Panc1 (cell line): Measurements from ENCODE around the gene GPR83. TPM values are rescaled to one million over a fixed set of nuclear protein-coding genes. Genes with fewer than 3 reads are reported as not detected.
A peak's percentile ranks its signal among the peaks of the same experiment; 100 is the strongest.

Experiments
- ATAC-seq: fragments of 200-7000 bp; cut with Tn5 transposase; 2 replicates; pipeline ENCODE4 v1.9.1; 2020; ENCODE audit warnings: mild to moderate bottlenecking, moderate library complexity
- BruUV-seq: library from RNA; stranded (reverse); fragments of 400-500 nt; replicated peaks from 2 replicates; lab custom pipeline; 2021; lab: Mats Ljungman, UMichigan
- CTCF ChIA-PET: fragments of 300-600 bp; sonication (Branson Sonifier 250); formaldehyde crosslinking; loops from one replicate; lab custom pipeline; 2022; ENCODE audit warnings: antibody characterized with exemption; lab: Charles Lee
- POLR2A ChIA-PET: fragments of 300-600 bp; sonication (Branson Sonifier 250); formaldehyde crosslinking; loops from one replicate; lab custom pipeline; 2022; ENCODE audit warnings: antibody characterized with exemption; lab: Charles Lee
- DNase-seq: peaks from one replicate; pipeline ENCODE4 v3.0.0-alpha.2; 2010; ENCODE audit warnings: low read depth, low spot score
- H3K27ac ChIP-seq: 2 replicates; pipeline ENCODE4 v1.5.1; 2011; ENCODE audit warnings: mild to moderate bottlenecking, low read length, inconsistent platforms
- H3K27me3 ChIP-seq: fragments of 200-500 bp; sonication (Bioruptor generic); 2 replicates; pipeline ENCODE4 v1.6.0; 2014; ENCODE audit warnings: low read length, inconsistent platforms; ENCODE audit not compliant: control insufficient read depth, insufficient read depth
- H3K36me3 ChIP-seq: fragments of 200-500 bp; sonication (Bioruptor generic); 2 replicates; pipeline ENCODE4 v1.5.1; 2014; ENCODE audit warnings: inconsistent platforms, mild to moderate bottlenecking, low read length, moderate library complexity; ENCODE audit not compliant: control insufficient read depth, insufficient read depth
- H3K4me1 ChIP-seq: 2 replicates; pipeline ENCODE4 v1.5.1; 2011; ENCODE audit warnings: inconsistent platforms, mild to moderate bottlenecking, low read length, moderate library complexity; ENCODE audit not compliant: control insufficient read depth, insufficient read depth
- H3K4me3 ChIP-seq, 2 experiments: 2 replicates each; pipeline ENCODE4 v1.5.1; 2011 to 2012; ENCODE audit warnings: low read depth in 2 of 2, low read length in 2 of 2, mild to moderate bottlenecking in 2 of 2, inconsistent platforms in 1 of 2, moderate library complexity in 1 of 2
- H3K9me3 ChIP-seq: fragments of 200-500 bp; sonication (Bioruptor generic); 2 replicates; pipeline ENCODE4 v1.5.1; 2014; ENCODE audit warnings: low read depth, mild to moderate bottlenecking, inconsistent platforms, low read length, moderate library complexity; ENCODE audit not compliant: control insufficient read depth, insufficient read depth
- POLR2AphosphoS5 ChIP-seq: IDR thresholded peaks from 2 replicates; pipeline ENCODE4 v1.6.1; 2012; ENCODE audit warnings: mild to moderate bottlenecking, low read depth, low read length, moderate library complexity
- SIN3A ChIP-seq: IDR thresholded peaks from 2 replicates; pipeline ENCODE4 v1.6.1; 2012; ENCODE audit warnings: low read depth, mild to moderate bottlenecking, low read length, moderate library complexity, borderline replicate concordance; ENCODE audit not compliant: insufficient read depth
- TCF7L2 ChIP-seq: IDR thresholded peaks from 2 replicates; pipeline ENCODE4 v1.6.1; 2011; ENCODE audit warnings: mild to moderate bottlenecking, low read depth, low read length, inconsistent platforms
- in situ Hi-C: cut with HindIII; loops from 2 replicates; pipeline ENCODE4 v1.10.0; 2016; ENCODE audit warnings: low sequenced_read_pairs, low pct_unique_long_range_greater_than_20kb
- intact Hi-C: fragments of 100-400 bp; cut with micrococcal nuclease; formaldehyde crosslinking; loops from one replicate; pipeline ENCODE4 v1.10.0; 2022; ENCODE audit not compliant: unreplicated experiment
- total RNA-seq: library from RNA; stranded (reverse); gene quantifications from one replicate; pipeline ENCODE4 v1.2.1, GENCODE V29; 2021; ENCODE audit not compliant: unreplicated experiment
- TF ChIP-seq, protein P1 (sequence below), 2 experiments: IDR thresholded peaks; 2 replicates each; pipeline ENCODE4 v1.6.1; 2011 to 2012; ENCODE audit warnings: low read depth in 2 of 2, control low read depth in 1 of 2, low read length in 1 of 2, mild to moderate bottlenecking in 1 of 2, moderate library complexity in 1 of 2; ENCODE audit not compliant: insufficient read depth in 1 of 2
- TF ChIP-seq, protein P2 (sequence below): fragments of 450-650 bp; IDR thresholded peaks from 2 replicates; pipeline ENCODE4 v1.5.1; 2017; ENCODE audit warnings: mild to moderate bottlenecking

GPR83 gene
- total RNA-seq, 1 experiment from 2014 or later, result 0.05 TPM

DNA sequence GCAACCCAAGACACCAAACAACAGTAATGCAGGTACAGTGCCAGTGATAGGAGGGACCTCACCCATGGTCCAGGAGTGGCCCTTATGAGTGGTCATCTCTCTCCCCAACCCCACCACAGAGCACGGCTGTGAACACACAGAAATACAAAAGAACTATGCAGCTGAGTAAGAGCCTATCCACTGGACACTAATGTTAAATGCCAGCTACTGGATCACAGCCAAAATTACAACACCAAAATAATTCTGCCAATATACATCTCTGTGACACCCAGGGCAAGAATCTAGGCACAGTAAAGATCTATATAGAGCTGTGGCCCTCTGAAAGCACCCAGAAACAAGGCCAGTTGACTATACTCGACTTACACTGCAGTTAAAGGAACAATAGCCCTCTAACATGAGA is 22.8 kb upstream of the GPR83 start:
- no TSS peak for BruUV-seq
- peaks cover 6% of the 10 kb centered on the region; the same call in 1 of the 2 replicates for H3K36me3 ChIP-seq
- H3K27ac ChIP-seq, result no peak overlapping the region
- ChIA-PET CTCF (no interaction called here), POLR2A (no interaction called here)
- intact Hi-C loops (no loop called here), in situ Hi-C loops (no loop called here)
- no peaks in the 10 kb centered on the region for H3K4me1 ChIP-seq
- TF ChIP-seq POLR2AphosphoS5 (no peak), SIN3A (no peak), TCF7L2 (no peak)
- TF ChIP-seq, protein P1, sequence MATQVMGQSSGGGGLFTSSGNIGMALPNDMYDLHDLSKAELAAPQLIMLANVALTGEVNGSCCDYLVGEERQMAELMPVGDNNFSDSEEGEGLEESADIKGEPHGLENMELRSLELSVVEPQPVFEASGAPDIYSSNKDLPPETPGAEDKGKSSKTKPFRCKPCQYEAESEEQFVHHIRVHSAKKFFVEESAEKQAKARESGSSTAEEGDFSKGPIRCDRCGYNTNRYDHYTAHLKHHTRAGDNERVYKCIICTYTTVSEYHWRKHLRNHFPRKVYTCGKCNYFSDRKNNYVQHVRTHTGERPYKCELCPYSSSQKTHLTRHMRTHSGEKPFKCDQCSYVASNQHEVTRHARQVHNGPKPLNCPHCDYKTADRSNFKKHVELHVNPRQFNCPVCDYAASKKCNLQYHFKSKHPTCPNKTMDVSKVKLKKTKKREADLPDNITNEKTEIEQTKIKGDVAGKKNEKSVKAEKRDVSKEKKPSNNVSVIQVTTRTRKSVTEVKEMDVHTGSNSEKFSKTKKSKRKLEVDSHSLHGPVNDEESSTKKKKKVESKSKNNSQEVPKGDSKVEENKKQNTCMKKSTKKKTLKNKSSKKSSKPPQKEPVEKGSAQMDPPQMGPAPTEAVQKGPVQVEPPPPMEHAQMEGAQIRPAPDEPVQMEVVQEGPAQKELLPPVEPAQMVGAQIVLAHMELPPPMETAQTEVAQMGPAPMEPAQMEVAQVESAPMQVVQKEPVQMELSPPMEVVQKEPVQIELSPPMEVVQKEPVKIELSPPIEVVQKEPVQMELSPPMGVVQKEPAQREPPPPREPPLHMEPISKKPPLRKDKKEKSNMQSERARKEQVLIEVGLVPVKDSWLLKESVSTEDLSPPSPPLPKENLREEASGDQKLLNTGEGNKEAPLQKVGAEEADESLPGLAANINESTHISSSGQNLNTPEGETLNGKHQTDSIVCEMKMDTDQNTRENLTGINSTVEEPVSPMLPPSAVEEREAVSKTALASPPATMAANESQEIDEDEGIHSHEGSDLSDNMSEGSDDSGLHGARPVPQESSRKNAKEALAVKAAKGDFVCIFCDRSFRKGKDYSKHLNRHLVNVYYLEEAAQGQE (IDR thresholded peaks at IDR 0.05; ENCODE audit: insufficient read depth in 1 of 2, low read depth in 2 of 2, low read length in 1 of 2), result no peak
- H3K27me3 ChIP-seq, result no peaks in the 10 kb centered on the region
- DNase-seq (no peak), ATAC-seq (no peak)
- H3K4me3 ChIP-seq, result no peak overlapping the region
- no peaks in the 10 kb centered on the region for H3K9me3 ChIP-seq

DNA sequence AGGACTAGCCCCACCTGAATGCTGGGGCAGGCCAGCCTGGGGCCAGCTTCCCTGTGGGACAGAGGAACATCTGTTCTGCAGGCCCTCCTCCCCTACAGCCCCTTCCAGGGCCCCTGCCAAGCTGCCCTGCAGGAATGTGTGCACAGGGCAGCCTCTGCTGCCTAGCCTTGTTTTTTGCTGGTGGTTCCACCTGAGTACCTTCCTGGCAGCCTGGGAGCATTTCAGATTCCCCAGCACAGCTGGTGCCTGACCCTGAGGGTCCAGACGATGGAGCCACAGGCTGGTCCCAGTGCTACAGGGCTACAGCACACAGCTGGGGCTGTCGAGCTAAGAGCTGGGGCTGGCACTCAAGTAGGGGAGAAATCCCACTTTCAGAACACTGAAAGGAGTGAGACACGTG is 22.3 kb upstream of the GPR83 start:
- intact Hi-C loops, result no loop called here
- Histone ChIP-seq H3K27me3 (no peaks in the 10 kb centered on the region), H3K9me3 (no peaks in the 10 kb centered on the region), H3K4me1 (no peaks in the 10 kb centered on the region), H3K4me3 (no peak overlapping the region), H3K27ac (no peak overlapping the region), H3K36me3 (peaks cover 6% of the 10 kb centered on the region; the same call in 1 of the 2 replicates)
- DNase-seq (no peak), ATAC-seq (0 out of 2 replicates have a peak, but pooled peaks have one; percentile 30)
- CTCF ChIA-PET, result no interaction called here
- in situ Hi-C loops, result no loop called here
- no TSS peak for BruUV-seq
- POLR2A ChIA-PET, result no interaction called here
- TF ChIP-seq, protein P1 (IDR thresholded peaks at IDR 0.05; ENCODE audit: insufficient read depth in 1 of 2, low read depth in 2 of 2, low read length in 1 of 2), result no peak
- no peak for TF ChIP-seq TCF7L2
- TF ChIP-seq, protein P2, sequence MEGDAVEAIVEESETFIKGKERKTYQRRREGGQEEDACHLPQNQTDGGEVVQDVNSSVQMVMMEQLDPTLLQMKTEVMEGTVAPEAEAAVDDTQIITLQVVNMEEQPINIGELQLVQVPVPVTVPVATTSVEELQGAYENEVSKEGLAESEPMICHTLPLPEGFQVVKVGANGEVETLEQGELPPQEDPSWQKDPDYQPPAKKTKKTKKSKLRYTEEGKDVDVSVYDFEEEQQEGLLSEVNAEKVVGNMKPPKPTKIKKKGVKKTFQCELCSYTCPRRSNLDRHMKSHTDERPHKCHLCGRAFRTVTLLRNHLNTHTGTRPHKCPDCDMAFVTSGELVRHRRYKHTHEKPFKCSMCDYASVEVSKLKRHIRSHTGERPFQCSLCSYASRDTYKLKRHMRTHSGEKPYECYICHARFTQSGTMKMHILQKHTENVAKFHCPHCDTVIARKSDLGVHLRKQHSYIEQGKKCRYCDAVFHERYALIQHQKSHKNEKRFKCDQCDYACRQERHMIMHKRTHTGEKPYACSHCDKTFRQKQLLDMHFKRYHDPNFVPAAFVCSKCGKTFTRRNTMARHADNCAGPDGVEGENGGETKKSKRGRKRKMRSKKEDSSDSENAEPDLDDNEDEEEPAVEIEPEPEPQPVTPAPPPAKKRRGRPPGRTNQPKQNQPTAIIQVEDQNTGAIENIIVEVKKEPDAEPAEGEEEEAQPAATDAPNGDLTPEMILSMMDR, result no peak
- TF ChIP-seq POLR2AphosphoS5, result no peak
- no peak for TF ChIP-seq SIN3A
